GM10847 (cell line): ENCODE results near the gene LIG3.

ENCODE experiments used
- POLR2A ChIP-seq: IDR thresholded peaks from 2 replicates; pipeline ENCODE4 v1.6.1; 2011; ENCODE audit not compliant: insufficient read length; ENCODE audit errors: extremely low read depth

Gene LIG3

GRCh38 chr17:35021520-35022380 lies 41.4 kb downstream of the LIG3 start:
- TF ChIP-seq POLR2A = no peak

GRCh38 chr17:35022536-35023063 lies 42.3 kb downstream of the LIG3 start:
- TF ChIP-seq POLR2A = no peak

- TF ChIP-seq POLR2A = no peak
These were observed 43.2 kb downstream of the LIG3 start for GRCh38 chr17:35023538-35023937.

- TF ChIP-seq POLR2A = no peak
These were observed 45.2 kb downstream of the LIG3 start for GRCh38 chr17:35025541-35025940.

GRCh38 chr17:35028531-35029262 lies 48.4 kb downstream of the LIG3 start:
- no peak for TF ChIP-seq POLR2A

- no peak for TF ChIP-seq POLR2A
These were observed 50.5 kb downstream of the LIG3 start for GRCh38 chr17:35030780-35031179.

GRCh38 chr17:35038453-35038852 lies 58.1 kb downstream of the LIG3 start:
- TF ChIP-seq POLR2A = no peak

- TF ChIP-seq POLR2A = no peak
These were observed 61.1 kb downstream of the LIG3 start for GRCh38 chr17:35041390-35041789.

GRCh38 chr17:35044181-35044580 lies 63.9 kb downstream of the LIG3 start:
- TF ChIP-seq POLR2A = no peak

- TF ChIP-seq POLR2A = no peak
These were observed 65.9 kb downstream of the LIG3 start for GRCh38 chr17:35046245-35046644.

- no peak for TF ChIP-seq POLR2A
These were observed 66.5 kb downstream of the LIG3 start for GRCh38 chr17:35046740-35047283.

- no peak for TF ChIP-seq POLR2A
These were observed 68.5 kb downstream of the LIG3 start for GRCh38 chr17:35048685-35049379.

- no peak for TF ChIP-seq POLR2A
These were observed 69.9 kb downstream of the LIG3 start for GRCh38 chr17:35050170-35050569.

GRCh38 chr17:35051183-35051578 lies 70.9 kb downstream of the LIG3 start:
- TF ChIP-seq POLR2A = no peak

GRCh38 chr17:35051579-35052240 lies 71.4 kb downstream of the LIG3 start:
- TF ChIP-seq POLR2A = no peak
